Activated CD4-positive, alpha-beta T cell treated with anti-CD3 and anti-CD28 coated beads, Interleukin-2, amount 10 ng/mL, durations not matched to agents 7 days and 5 days (primary cell): Measurements from ENCODE around the gene CAST. TPM values are rescaled to one million over a fixed set of nuclear protein-coding genes. Genes with fewer than 3 reads are reported as not detected.

ENCODE experiments used
- CTCF ChIA-PET: fragments of 350-600 bp; sonication (Branson Sonifier 250); formaldehyde crosslinking; loops from one replicate; lab custom pipeline; 2021; ENCODE audit warnings: antibody characterized with exemption; lab: Charles Lee
- POLR2A ChIA-PET: fragments of 350-600 bp; sonication (Branson Sonifier 250); formaldehyde crosslinking; loops from one replicate; lab custom pipeline; 2021; ENCODE audit warnings: antibody characterized with exemption; lab: Charles Lee
- DNase-seq: peaks from one replicate; pipeline ENCODE4 v3.0.0-alpha.2; 2020
- H3K27ac Mint-ChIP-seq: one replicate; pipeline ENCODE4 v1.8.0; 2021; ENCODE audit warnings: mild to moderate bottlenecking, moderate library complexity, mixed read lengths
- H3K27me3 Mint-ChIP-seq: one replicate; pipeline ENCODE4 v1.8.0; 2021; ENCODE audit warnings: mixed read lengths
- H3K36me3 Mint-ChIP-seq: one replicate; pipeline ENCODE4 v1.8.0; 2021; ENCODE audit warnings: low read depth, mixed read lengths
- H3K4me1 Mint-ChIP-seq: one replicate; pipeline ENCODE4 v1.8.0; 2021; ENCODE audit warnings: mixed read lengths
- H3K4me3 Mint-ChIP-seq: one replicate; pipeline ENCODE4 v1.8.0; 2021; ENCODE audit warnings: mild to moderate bottlenecking, moderate library complexity, mixed read lengths
- H3K9me3 Mint-ChIP-seq: one replicate; pipeline ENCODE4 v1.8.0; 2021; ENCODE audit warnings: mixed read lengths
- total RNA-seq, 2 experiments: library from RNA; stranded (reverse); gene quantifications; one replicate each; pipeline ENCODE4 v1.2.3, GENCODE V29; 2021

Gene CAST
- total RNA-seq, 2 experiments from 2014 or later = 178 to 218 TPM

- POLR2A ChIA-PET = no interaction called here
- peaks cover 26% of the 10 kb centered on the region for H3K4me1 Mint-ChIP-seq
Measured at GRCh38 chr5:96706433-96707111, 44.4 kb downstream of the CAST start.

GRCh38 chr5:96708600-96708999 is 46.4 kb downstream of the CAST start:
- Mint-ChIP-seq H3K9me3 (no peaks in the 10 kb centered on the region), H3K4me1 (peaks cover 14% of the 10 kb centered on the region), H3K27ac (no peak overlapping the region), H3K4me3 (no peak overlapping the region), H3K36me3 (peaks cover 8% of the 10 kb centered on the region), H3K27me3 (no peaks in the 10 kb centered on the region)
- ChIA-PET POLR2A (interaction anchor here (0.5 kb wide), 1 partner anchor 1467 kb away, joined by 3 read pairs; no protein-coding TSS in a partner anchor), CTCF (interaction anchor here (1.4 kb wide), 1 partner anchor 74 kb away, joined by 3 read pairs; no protein-coding TSS in a partner anchor)
- no peak for DNase-seq

More at GRCh38 chr5:96706433-96707111, 44.4 kb downstream of the CAST start:
- H3K9me3 Mint-ChIP-seq = no peaks in the 10 kb centered on the region
- H3K4me3 Mint-ChIP-seq = no peak overlapping the region
- CTCF ChIA-PET = interaction anchor here (0.6 to 1.2 kb wide), 2 partner anchors 138 to 355 kb away, joined by 3 to 4 read pairs; no protein-coding TSS in a partner anchor
- no peaks in the 10 kb centered on the region for H3K27me3 Mint-ChIP-seq
- no peak overlapping the region for H3K27ac Mint-ChIP-seq
- DNase-seq = no peak
- peaks cover 4% of the 10 kb centered on the region for H3K36me3 Mint-ChIP-seq

GRCh38 chr5:96709152-96709821 is 47.1 kb downstream of the CAST start:
- ChIA-PET POLR2A (interaction anchor here (0.5 kb wide), 1 partner anchor 1467 kb away, joined by 3 read pairs; no protein-coding TSS in a partner anchor), CTCF (no interaction called here)
- Mint-ChIP-seq H3K36me3 (peaks cover 8% of the 10 kb centered on the region), H3K27ac (no peak overlapping the region), H3K27me3 (no peaks in the 10 kb centered on the region), H3K4me3 (no peak overlapping the region), H3K4me1 (peaks cover 9% of the 10 kb centered on the region), H3K9me3 (no peaks in the 10 kb centered on the region)
- no peak for DNase-seq

GRCh38 chr5:96712100-96712746 is 50.0 kb downstream of the CAST start:
- Mint-ChIP-seq H3K27me3 (no peaks in the 10 kb centered on the region), H3K36me3 (peaks cover 12% of the 10 kb centered on the region), H3K9me3 (no peaks in the 10 kb centered on the region), H3K4me1 (peaks cover 19% of the 10 kb centered on the region), H3K4me3 (no peak overlapping the region), H3K27ac (no peak overlapping the region)
- DNase-seq = no peak
- POLR2A ChIA-PET = no interaction called here
- CTCF ChIA-PET = no interaction called here

- ChIA-PET POLR2A (interaction anchor here (0.6 kb wide), 1 partner anchor 9 kb away, joined by 3 read pairs; no protein-coding TSS in a partner anchor), CTCF (interaction anchor here (0.9 to 1.2 kb wide), 4 partner anchors 9 to 38 kb away, joined by 3 to 4 read pairs (median 3); no protein-coding TSS in a partner anchor)
- H3K27me3 Mint-ChIP-seq = no peaks in the 10 kb centered on the region
- peaks cover 16% of the 10 kb centered on the region for H3K36me3 Mint-ChIP-seq
- no peak overlapping the region for H3K4me3 Mint-ChIP-seq
- H3K9me3 Mint-ChIP-seq = no peaks in the 10 kb centered on the region
- H3K27ac Mint-ChIP-seq = no peak overlapping the region
- H3K4me1 Mint-ChIP-seq = peaks cover 32% of the 10 kb centered on the region
- no peak for DNase-seq
Measured at GRCh38 chr5:96714450-96714849, 52.3 kb downstream of the CAST start.

GRCh38 chr5:96714951-96715451 is 52.8 kb downstream of the CAST start:
- H3K27ac Mint-ChIP-seq = no peak overlapping the region
- peak; percentile 17 for DNase-seq
- ChIA-PET POLR2A (interaction anchor here (0.6 kb wide), 1 partner anchor 9 kb away, joined by 3 read pairs; no protein-coding TSS in a partner anchor), CTCF (interaction anchor here (0.9 to 1.2 kb wide), 2 partner anchors 12 to 38 kb away, joined by 3 to 4 read pairs; no protein-coding TSS in a partner anchor)
- peaks cover 32% of the 10 kb centered on the region for H3K4me1 Mint-ChIP-seq
- H3K9me3 Mint-ChIP-seq = no peaks in the 10 kb centered on the region
- H3K36me3 Mint-ChIP-seq = peaks cover 16% of the 10 kb centered on the region
- H3K27me3 Mint-ChIP-seq = no peaks in the 10 kb centered on the region
- no peak overlapping the region for H3K4me3 Mint-ChIP-seq

- no peaks in the 10 kb centered on the region for H3K27me3 Mint-ChIP-seq
- peaks cover 16% of the 10 kb centered on the region for H3K36me3 Mint-ChIP-seq
- no peak for DNase-seq
- no peak overlapping the region for H3K4me3 Mint-ChIP-seq
- no peak overlapping the region for H3K27ac Mint-ChIP-seq
- no peaks in the 10 kb centered on the region for H3K9me3 Mint-ChIP-seq
- peaks cover 32% of the 10 kb centered on the region for H3K4me1 Mint-ChIP-seq
- ChIA-PET POLR2A (no interaction called here), CTCF (no interaction called here)
Measured at GRCh38 chr5:96716007-96716406, 53.8 kb downstream of the CAST start.

- no peaks in the 10 kb centered on the region for H3K27me3 Mint-ChIP-seq
- no peaks in the 10 kb centered on the region for H3K9me3 Mint-ChIP-seq
- ChIA-PET CTCF (no interaction called here), POLR2A (interaction anchor here (0.6 kb wide), 1 partner anchor 199 kb away, joined by 3 read pairs; no protein-coding TSS in a partner anchor)
- no peak for DNase-seq
- peaks cover 32% of the 10 kb centered on the region for H3K4me1 Mint-ChIP-seq
- peaks cover 16% of the 10 kb centered on the region for H3K36me3 Mint-ChIP-seq
- H3K4me3 Mint-ChIP-seq = no peak overlapping the region
- no peak overlapping the region for H3K27ac Mint-ChIP-seq
Measured at GRCh38 chr5:96716716-96717115, 54.5 kb downstream of the CAST start.

- no peak overlapping the region for H3K27ac Mint-ChIP-seq
- H3K9me3 Mint-ChIP-seq = no peaks in the 10 kb centered on the region
- peaks cover 36% of the 10 kb centered on the region for H3K4me1 Mint-ChIP-seq
- POLR2A ChIA-PET = no interaction called here
- no peak overlapping the region for H3K4me3 Mint-ChIP-seq
- DNase-seq = no peak
- peaks cover 9% of the 10 kb centered on the region for H3K36me3 Mint-ChIP-seq
- CTCF ChIA-PET = no interaction called here
- no peaks in the 10 kb centered on the region for H3K27me3 Mint-ChIP-seq
Measured at GRCh38 chr5:96717874-96718273, 55.7 kb downstream of the CAST start.

- CTCF ChIA-PET = interaction anchor here (1.0 to 1.3 kb wide), 2 partner anchors 11 to 96 kb away, joined by 3 to 4 read pairs; no protein-coding TSS in a partner anchor
- no peaks in the 10 kb centered on the region for H3K9me3 Mint-ChIP-seq
- no peaks in the 10 kb centered on the region for H3K27me3 Mint-ChIP-seq
Measured at GRCh38 chr5:96718635-96719077, 56.5 kb downstream of the CAST start.

GRCh38 chr5:96720408-96720807 is 58.2 kb downstream of the CAST start:
- Mint-ChIP-seq H3K4me1 (peaks cover 24% of the 10 kb centered on the region), H3K27ac (no peak overlapping the region), H3K9me3 (no peaks in the 10 kb centered on the region), H3K4me3 (no peak overlapping the region), H3K27me3 (no peaks in the 10 kb centered on the region), H3K36me3 (peaks cover 16% of the 10 kb centered on the region)
- POLR2A ChIA-PET = interaction anchor here (0.6 kb wide), 1 partner anchor 14 kb away, joined by 3 read pairs; no protein-coding TSS in a partner anchor
- CTCF ChIA-PET = interaction anchor here (0.5 to 1.2 kb wide), 4 partner anchors 21 to 284 kb away, joined by 3 read pairs; no protein-coding TSS in a partner anchor
- no peak for DNase-seq

More at GRCh38 chr5:96718635-96719077, 56.5 kb downstream of the CAST start:
- Mint-ChIP-seq H3K4me1 (peaks cover 36% of the 10 kb centered on the region), H3K36me3 (peaks cover 9% of the 10 kb centered on the region), H3K4me3 (no peak overlapping the region), H3K27ac (no peak overlapping the region)
- no peak for DNase-seq
- POLR2A ChIA-PET = no interaction called here

- no peak for DNase-seq
- H3K27ac Mint-ChIP-seq = no peak overlapping the region
- peaks cover 12% of the 10 kb centered on the region for H3K36me3 Mint-ChIP-seq
- ChIA-PET CTCF (interaction anchor here (1.2 kb wide), 1 partner anchor 11 kb away, joined by 3 read pairs; no protein-coding TSS in a partner anchor), POLR2A (no interaction called here)
- no peak overlapping the region for H3K4me3 Mint-ChIP-seq
- peaks cover 20% of the 10 kb centered on the region for H3K4me1 Mint-ChIP-seq
- H3K9me3 Mint-ChIP-seq = no peaks in the 10 kb centered on the region
- H3K27me3 Mint-ChIP-seq = no peaks in the 10 kb centered on the region
Measured at GRCh38 chr5:96721351-96721977, 59.3 kb downstream of the CAST start.
